HL-60 (cell line): Measurements from ENCODE around the gene UBE2L5.
"Not testable (repeated sequence)": the region's sequence is repeated elsewhere in the genome, so short reads cannot be mapped to it uniquely, and the experiment has no call there.

ENCODE experiments used
- DNase-seq, 2 experiments: peaks; one replicate each; pipeline ENCODE4 v3.0.0-alpha.2; 2010 to 2020; ENCODE audit warnings: low read depth in 1 of 2, low spot score in 1 of 2
- H3K27ac ChIP-seq: fragments of 250-450 bp; sonication (Bioruptor Pico); replicated peaks from 2 replicates; pipeline ENCODE4 v1.5.1; 2020; ENCODE audit warnings: mild to moderate bottlenecking, moderate library complexity
- H3K27me3 ChIP-seq: fragments of 250-450 bp; sonication (Bioruptor Pico); 2 replicates; pipeline ENCODE4 v1.5.1; 2021; ENCODE audit warnings: mild to moderate bottlenecking, moderate library complexity; ENCODE audit not compliant: insufficient read depth, poor library complexity, severe bottlenecking
- H3K4me3 ChIP-seq: replicated peaks from 2 replicates; pipeline ENCODE4 v1.5.1; 2011; ENCODE audit warnings: mild to moderate bottlenecking, control low read depth, low read length; ENCODE audit not compliant: insufficient read depth
- GABPA ChIP-seq: IDR thresholded peaks from 2 replicates; pipeline ENCODE4 v1.6.1; 2012; ENCODE audit warnings: low read depth
- POLR2AphosphoS5 ChIP-seq: IDR thresholded peaks from 2 replicates; pipeline ENCODE4 v1.6.1; 2012; ENCODE audit warnings: low read depth
- SPI1 ChIP-seq: IDR thresholded peaks from 2 replicates; pipeline ENCODE4 v1.6.1; 2012; ENCODE audit warnings: low read depth, mild to moderate bottlenecking, borderline replicate concordance
- TF ChIP-seq, protein P1 (sequence below): IDR thresholded peaks from 2 replicates; pipeline ENCODE4 v1.6.1; 2012; ENCODE audit warnings: low read depth; ENCODE audit not compliant: insufficient replicate concordance
- TF ChIP-seq, protein P2 (sequence below): IDR thresholded peaks from one replicate; pipeline ENCODE4 v1.5.1; 2011; ENCODE audit warnings: low read length, control low read depth, inconsistent platforms; ENCODE audit not compliant: insufficient read depth

Gene UBE2L5

GRCh38 chr13:30454991-30455390 lies 32.7 kb downstream of the UBE2L5 start:
- TF ChIP-seq POLR2AphosphoS5 (no peak), SPI1 (no peak), GABPA (no peak)
- TF ChIP-seq, protein P1, sequence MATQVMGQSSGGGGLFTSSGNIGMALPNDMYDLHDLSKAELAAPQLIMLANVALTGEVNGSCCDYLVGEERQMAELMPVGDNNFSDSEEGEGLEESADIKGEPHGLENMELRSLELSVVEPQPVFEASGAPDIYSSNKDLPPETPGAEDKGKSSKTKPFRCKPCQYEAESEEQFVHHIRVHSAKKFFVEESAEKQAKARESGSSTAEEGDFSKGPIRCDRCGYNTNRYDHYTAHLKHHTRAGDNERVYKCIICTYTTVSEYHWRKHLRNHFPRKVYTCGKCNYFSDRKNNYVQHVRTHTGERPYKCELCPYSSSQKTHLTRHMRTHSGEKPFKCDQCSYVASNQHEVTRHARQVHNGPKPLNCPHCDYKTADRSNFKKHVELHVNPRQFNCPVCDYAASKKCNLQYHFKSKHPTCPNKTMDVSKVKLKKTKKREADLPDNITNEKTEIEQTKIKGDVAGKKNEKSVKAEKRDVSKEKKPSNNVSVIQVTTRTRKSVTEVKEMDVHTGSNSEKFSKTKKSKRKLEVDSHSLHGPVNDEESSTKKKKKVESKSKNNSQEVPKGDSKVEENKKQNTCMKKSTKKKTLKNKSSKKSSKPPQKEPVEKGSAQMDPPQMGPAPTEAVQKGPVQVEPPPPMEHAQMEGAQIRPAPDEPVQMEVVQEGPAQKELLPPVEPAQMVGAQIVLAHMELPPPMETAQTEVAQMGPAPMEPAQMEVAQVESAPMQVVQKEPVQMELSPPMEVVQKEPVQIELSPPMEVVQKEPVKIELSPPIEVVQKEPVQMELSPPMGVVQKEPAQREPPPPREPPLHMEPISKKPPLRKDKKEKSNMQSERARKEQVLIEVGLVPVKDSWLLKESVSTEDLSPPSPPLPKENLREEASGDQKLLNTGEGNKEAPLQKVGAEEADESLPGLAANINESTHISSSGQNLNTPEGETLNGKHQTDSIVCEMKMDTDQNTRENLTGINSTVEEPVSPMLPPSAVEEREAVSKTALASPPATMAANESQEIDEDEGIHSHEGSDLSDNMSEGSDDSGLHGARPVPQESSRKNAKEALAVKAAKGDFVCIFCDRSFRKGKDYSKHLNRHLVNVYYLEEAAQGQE = no peak
- TF ChIP-seq, protein P2, sequence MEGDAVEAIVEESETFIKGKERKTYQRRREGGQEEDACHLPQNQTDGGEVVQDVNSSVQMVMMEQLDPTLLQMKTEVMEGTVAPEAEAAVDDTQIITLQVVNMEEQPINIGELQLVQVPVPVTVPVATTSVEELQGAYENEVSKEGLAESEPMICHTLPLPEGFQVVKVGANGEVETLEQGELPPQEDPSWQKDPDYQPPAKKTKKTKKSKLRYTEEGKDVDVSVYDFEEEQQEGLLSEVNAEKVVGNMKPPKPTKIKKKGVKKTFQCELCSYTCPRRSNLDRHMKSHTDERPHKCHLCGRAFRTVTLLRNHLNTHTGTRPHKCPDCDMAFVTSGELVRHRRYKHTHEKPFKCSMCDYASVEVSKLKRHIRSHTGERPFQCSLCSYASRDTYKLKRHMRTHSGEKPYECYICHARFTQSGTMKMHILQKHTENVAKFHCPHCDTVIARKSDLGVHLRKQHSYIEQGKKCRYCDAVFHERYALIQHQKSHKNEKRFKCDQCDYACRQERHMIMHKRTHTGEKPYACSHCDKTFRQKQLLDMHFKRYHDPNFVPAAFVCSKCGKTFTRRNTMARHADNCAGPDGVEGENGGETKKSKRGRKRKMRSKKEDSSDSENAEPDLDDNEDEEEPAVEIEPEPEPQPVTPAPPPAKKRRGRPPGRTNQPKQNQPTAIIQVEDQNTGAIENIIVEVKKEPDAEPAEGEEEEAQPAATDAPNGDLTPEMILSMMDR = no peak
- Histone ChIP-seq H3K4me3 (no peak overlapping the region), H3K27me3 (no peaks in the 10 kb centered on the region), H3K27ac (no peak overlapping the region)
- no peak for DNase-seq

GRCh38 chr13:30456290-30456689 lies 34.0 kb downstream of the UBE2L5 start:
- TF ChIP-seq, protein P1 = no peak
- TF ChIP-seq GABPA = no peak
- TF ChIP-seq SPI1 = no peak
- TF ChIP-seq, protein P2 = no peak
- no peak for TF ChIP-seq POLR2AphosphoS5
- no peak overlapping the region for H3K27ac ChIP-seq
- DNase-seq = no peak
- H3K4me3 ChIP-seq = no peak overlapping the region
- no peaks in the 10 kb centered on the region for H3K27me3 ChIP-seq

DNA sequence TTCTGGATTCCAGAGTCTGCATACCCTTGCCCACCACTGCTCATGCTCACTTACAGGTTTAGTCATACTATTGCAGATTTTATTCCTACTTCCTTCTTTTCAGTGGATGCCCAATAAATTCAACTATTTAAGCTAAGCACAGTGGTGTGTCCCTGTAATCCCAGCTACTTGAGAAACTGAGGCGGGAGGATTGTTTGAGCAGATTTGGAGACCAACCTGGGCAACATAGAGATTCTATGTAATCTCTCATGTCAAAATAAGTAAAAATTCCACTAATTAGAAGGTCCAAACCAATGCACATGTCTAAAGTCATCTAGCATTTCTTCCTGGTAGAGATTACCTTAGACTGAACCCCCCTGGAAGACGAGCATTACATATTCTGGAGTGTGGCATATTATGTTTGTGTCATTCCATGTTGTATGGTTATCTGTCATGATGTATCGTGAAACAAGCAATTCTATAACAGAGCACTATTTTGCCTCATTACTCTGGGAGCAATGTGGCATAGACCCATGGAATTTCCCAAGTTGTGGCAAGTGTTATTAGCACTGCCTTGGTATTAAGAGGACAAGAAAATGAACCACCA lies 35.1 kb downstream of the UBE2L5 start:
- H3K4me3 ChIP-seq = no peak overlapping the region
- no peak for DNase-seq
- TF ChIP-seq POLR2AphosphoS5 (no peak), GABPA (no peak), SPI1 (no peak)
- TF ChIP-seq, protein P1 = no peak
- TF ChIP-seq, protein P2 = no peak
- no peak overlapping the region for H3K27ac ChIP-seq
- no peaks in the 10 kb centered on the region for H3K27me3 ChIP-seq

- not testable (repeated sequence) for H3K27ac ChIP-seq, DNase-seq, H3K27me3 ChIP-seq, H3K4me3 ChIP-seq
These were observed 39.2 kb downstream of the UBE2L5 start for GRCh38 chr13:30461279-30462066.
